ENCODE results near the gene ABTB1. TPM values are rescaled to one million over a fixed set of nuclear protein-coding genes. Genes with fewer than 3 reads are reported as not detected.
"Not testable (repeated sequence)": the region's sequence is repeated elsewhere in the genome, so short reads cannot be mapped to it uniquely, and the experiment has no call there.

The ABTB1 gene
- total RNA-seq, 4 donors from 2014 or later: 19.5 to 114 (median 28.7) TPM

GRCh38 chr3:127680798-127681221 is 8.1 kb downstream of the ABTB1 start:
- DNase-seq (ENCODE audit: low spot score): peak; percentile 9
- no peak for TF ChIP-seq CTCF (IDR thresholded peaks at IDR 0.05)
- no peak for ATAC-seq (ENCODE audit: low FRiP score)

- peak; percentile 4 for DNase-seq (ENCODE audit: low spot score)
- not testable (repeated sequence) for ATAC-seq (ENCODE audit: low FRiP score)
Measured at GRCh38 chr3:127682175-127682554, 9.4 kb downstream of the ABTB1 start.

DNA sequence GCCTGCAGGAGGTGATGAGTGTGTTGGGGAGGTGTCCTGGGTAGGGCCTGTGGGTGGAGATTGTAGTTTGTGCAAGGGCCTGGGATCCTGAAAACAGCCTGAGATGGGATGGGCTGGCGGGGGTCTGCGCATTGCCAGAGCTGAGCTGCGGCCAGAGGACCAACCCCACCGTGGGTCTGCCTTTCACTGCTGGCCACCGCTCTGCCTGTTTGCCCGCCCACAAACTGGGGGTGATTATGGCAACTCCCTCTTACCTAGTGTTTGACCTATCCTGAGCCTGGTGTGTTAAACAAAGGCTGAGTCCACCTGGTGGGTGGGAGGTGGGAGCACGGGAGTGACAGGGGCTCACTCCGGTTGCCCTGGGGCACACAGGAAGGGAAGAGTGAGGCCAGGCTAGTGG is 9.8 kb downstream of the ABTB1 start:
- TF ChIP-seq CTCF (IDR thresholded peaks at IDR 0.05): no peak
- DNase-seq (ENCODE audit: low spot score) (peak; percentile 13), ATAC-seq (ENCODE audit: low FRiP score) (no peak)

DNA sequence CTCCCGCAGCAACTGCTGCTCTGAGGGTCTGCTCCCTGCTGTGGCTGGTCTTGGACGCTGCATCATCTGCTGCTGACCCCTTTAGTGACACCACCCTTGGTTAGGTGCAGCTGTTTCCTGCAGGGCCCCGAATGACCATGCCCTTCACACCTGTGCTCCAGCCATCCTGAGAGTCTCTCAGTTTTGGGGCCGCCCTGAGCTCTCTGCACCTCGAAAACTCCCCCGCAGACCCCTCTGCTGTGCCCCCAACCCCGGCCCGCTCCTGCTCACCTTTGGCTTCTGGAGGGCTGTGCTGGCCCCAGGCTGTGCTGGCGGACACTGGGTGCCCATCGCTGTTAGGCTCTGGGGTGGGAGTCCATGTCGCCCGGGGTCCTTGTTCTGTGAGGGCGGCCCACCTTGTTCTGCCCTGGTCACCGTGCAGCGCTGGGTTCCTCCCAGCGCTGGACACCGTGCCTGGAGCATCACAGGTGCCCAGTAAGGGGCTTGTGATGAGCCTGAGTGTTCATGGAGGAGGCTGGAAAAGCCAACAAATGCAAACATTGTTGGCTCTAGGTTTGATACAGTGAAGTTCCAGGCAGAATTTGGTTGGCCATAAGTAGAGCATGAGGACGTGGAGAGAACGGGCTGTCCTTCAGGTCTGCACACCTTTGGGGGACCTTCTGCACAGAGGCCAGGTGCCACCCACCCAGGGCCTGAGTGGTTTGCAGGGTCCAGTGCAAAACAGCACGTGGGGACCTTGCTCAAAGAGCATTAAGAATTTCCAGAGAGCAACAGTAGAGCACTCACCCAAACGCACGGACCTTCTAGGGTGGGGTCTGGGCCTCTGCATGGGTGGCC is 12.3 kb downstream of the ABTB1 start:
- ATAC-seq (ENCODE audit: low FRiP score) (no peak), DNase-seq (ENCODE audit: low spot score) (no peak)
- no peak for TF ChIP-seq CTCF (IDR thresholded peaks at IDR 0.05)

- TF ChIP-seq CTCF (IDR thresholded peaks at IDR 0.05): no peak
- DNase-seq (ENCODE audit: low spot score): no peak
- ATAC-seq (ENCODE audit: low FRiP score): no peak
Measured at GRCh38 chr3:127685708-127686511, 13.2 kb downstream of the ABTB1 start.

GRCh38 chr3:127686512-127686894 is 13.8 kb downstream of the ABTB1 start:
- ATAC-seq (ENCODE audit: low FRiP score): no peak
- no peak for TF ChIP-seq CTCF (IDR thresholded peaks at IDR 0.05)
- no peak for DNase-seq (ENCODE audit: low spot score)

DNA sequence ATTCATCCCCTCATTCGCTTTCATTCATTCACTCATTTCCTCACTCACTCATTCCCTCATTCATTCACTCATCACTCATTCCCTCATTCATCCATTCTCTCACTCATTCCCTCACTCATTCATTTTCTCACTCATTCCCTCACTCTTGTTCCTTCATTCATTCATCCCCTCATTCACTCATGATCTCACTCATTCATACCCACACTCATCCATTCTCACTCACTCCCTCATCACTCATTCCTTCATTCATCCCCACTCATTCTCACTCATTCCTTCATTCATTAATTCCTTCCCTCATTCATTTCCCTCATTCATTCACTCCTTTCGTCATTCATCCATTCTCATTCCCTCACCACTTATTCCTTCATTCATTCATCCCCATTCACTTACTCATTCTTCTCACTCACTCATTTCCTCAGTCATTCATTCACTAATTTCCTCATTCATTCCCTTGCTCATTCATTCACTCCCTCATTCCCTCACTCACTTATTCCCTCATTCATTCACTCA is 14.5 kb downstream of the ABTB1 start:
- DNase-seq (ENCODE audit: low spot score) (no peak), ATAC-seq (ENCODE audit: low FRiP score) (no peak)
- no peak for TF ChIP-seq CTCF (IDR thresholded peaks at IDR 0.05)

Measured in omental fat pad (tissue), 4 donors.